SK-N-SH treated with all-trans-retinoic acid at 6 μM for 48 hours (cell line): ENCODE results near the gene GJB5.

ENCODE experiments used
- ARNTL ChIP-seq: fragments of 450-650 bp; formaldehyde crosslinking; IDR thresholded peaks from 2 replicates; pipeline ENCODE4 v1.5.0; 2020; ENCODE audit warnings: low read depth, mild to moderate bottlenecking, moderate library complexity, borderline replicate concordance
- BACH2 ChIP-seq: fragments of 250-450 bp; sonication (Bioruptor Pico); IDR thresholded peaks from 2 replicates; pipeline ENCODE4 v1.9.0; 2021; ENCODE audit warnings: mild to moderate bottlenecking, borderline replicate concordance
- CREB5 ChIP-seq: fragments of 250-450 bp; sonication (Bioruptor Pico); IDR thresholded peaks from 2 replicates; pipeline ENCODE4 v1.5.1; 2020; ENCODE audit warnings: low read depth, mild to moderate bottlenecking, moderate library complexity
- PATZ1 ChIP-seq: fragments of 250-450 bp; sonication (Bioruptor Pico); IDR thresholded peaks from 2 replicates; pipeline ENCODE4 v1.8.0; 2020; ENCODE audit warnings: mild to moderate bottlenecking, moderate library complexity, borderline replicate concordance
- TCF4 ChIP-seq: fragments of 250-450 bp; sonication (Bioruptor Pico); IDR thresholded peaks from 2 replicates; pipeline ENCODE4 v1.8.0; 2021; ENCODE audit warnings: mild to moderate bottlenecking, moderate library complexity, borderline replicate concordance
- ZFP3 ChIP-seq: fragments of 250-450 bp; sonication (Bioruptor Pico); IDR thresholded peaks from 2 replicates; pipeline ENCODE4 v1.5.0; 2020; ENCODE audit warnings: mild to moderate bottlenecking, moderate library complexity
- ZFP30 ChIP-seq: fragments of 450-650 bp; formaldehyde crosslinking; IDR thresholded peaks from 2 replicates; pipeline ENCODE4 v1.5.0; 2022; ENCODE audit warnings: mild to moderate bottlenecking, moderate library complexity
- TF ChIP-seq, protein P1 (sequence below): fragments of 250-450 bp; sonication (Bioruptor Pico); IDR thresholded peaks from 2 replicates; pipeline ENCODE4 v1.5.0; 2020; ENCODE audit warnings: mild to moderate bottlenecking, moderate library complexity
- TF ChIP-seq, protein P2 (sequence below): fragments of 250-450 bp; sonication (Bioruptor Pico); IDR thresholded peaks from 2 replicates; pipeline ENCODE4 v1.5.1; 2021; ENCODE audit warnings: mild to moderate bottlenecking, moderate library complexity

DNA sequence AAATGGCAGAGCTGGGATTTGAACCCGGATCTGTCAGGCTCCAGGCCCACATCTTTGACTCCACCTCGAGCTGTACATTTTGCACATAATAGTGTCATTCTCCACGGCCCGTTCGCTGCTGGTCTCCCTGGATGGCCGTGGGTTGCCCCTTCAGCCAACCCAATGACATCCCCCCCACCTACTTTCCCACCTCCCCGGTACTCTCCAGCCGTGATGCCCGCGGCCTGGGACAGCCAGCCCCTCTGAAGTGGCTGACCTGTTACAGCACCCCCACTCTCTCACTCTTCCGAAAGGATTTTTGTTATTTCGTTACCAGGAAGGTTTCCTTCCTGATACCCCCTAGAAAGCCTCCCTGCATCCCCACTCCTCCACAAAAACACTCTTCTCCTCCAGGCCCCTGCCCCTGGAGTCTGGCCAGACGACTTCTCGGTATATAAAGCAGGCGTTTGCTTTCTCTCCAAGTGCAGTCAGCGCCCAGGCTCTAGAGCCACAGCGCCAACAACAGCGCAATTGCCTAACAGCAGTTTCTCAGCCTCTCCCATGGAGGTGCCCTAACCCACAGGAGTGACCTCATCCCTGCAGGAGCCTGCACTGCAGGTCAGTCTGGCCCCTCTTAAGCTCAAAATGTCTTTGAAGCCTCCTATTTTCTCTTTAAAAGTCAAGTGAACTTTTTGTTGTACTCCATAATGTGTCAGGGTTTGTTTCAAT, 14.5 kb upstream of the GJB5 start:
- TF ChIP-seq ZFP30 (CRISPR knock-in tag): no peak
- TF ChIP-seq, protein P1, sequence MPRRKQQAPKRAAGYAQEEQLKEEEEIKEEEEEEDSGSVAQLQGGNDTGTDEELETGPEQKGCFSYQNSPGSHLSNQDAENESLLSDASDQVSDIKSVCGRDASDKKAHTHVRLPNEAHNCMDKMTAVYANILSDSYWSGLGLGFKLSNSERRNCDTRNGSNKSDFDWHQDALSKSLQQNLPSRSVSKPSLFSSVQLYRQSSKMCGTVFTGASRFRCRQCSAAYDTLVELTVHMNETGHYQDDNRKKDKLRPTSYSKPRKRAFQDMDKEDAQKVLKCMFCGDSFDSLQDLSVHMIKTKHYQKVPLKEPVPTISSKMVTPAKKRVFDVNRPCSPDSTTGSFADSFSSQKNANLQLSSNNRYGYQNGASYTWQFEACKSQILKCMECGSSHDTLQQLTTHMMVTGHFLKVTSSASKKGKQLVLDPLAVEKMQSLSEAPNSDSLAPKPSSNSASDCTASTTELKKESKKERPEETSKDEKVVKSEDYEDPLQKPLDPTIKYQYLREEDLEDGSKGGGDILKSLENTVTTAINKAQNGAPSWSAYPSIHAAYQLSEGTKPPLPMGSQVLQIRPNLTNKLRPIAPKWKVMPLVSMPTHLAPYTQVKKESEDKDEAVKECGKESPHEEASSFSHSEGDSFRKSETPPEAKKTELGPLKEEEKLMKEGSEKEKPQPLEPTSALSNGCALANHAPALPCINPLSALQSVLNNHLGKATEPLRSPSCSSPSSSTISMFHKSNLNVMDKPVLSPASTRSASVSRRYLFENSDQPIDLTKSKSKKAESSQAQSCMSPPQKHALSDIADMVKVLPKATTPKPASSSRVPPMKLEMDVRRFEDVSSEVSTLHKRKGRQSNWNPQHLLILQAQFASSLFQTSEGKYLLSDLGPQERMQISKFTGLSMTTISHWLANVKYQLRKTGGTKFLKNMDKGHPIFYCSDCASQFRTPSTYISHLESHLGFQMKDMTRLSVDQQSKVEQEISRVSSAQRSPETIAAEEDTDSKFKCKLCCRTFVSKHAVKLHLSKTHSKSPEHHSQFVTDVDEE (CRISPR knock-in tag): no peak
- no peak for TF ChIP-seq PATZ1 (CRISPR knock-in tag)
- TF ChIP-seq BACH2 (CRISPR knock-in tag): no peak
- TF ChIP-seq CREB5: no peak
- TF ChIP-seq ZFP3 (CRISPR knock-in tag): no peak
- no peak for TF ChIP-seq ARNTL (CRISPR knock-in tag)
- no peak for TF ChIP-seq TCF4
- TF ChIP-seq, protein P2, sequence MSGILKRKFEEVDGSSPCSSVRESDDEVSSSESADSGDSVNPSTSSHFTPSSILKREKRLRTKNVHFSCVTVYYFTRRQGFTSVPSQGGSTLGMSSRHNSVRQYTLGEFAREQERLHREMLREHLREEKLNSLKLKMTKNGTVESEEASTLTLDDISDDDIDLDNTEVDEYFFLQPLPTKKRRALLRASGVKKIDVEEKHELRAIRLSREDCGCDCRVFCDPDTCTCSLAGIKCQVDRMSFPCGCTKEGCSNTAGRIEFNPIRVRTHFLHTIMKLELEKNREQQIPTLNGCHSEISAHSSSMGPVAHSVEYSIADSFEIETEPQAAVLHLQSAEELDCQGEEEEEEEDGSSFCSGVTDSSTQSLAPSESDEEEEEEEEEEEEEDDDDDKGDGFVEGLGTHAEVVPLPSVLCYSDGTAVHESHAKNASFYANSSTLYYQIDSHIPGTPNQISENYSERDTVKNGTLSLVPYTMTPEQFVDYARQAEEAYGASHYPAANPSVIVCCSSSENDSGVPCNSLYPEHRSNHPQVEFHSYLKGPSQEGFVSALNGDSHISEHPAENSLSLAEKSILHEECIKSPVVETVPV (CRISPR knock-in tag): no peak
